BE2C (cell line): Measurements from ENCODE around the gene MAN2A2.

Experiments
- DNase-seq: peaks from one replicate; pipeline ENCODE4 v3.0.0-alpha.2; 2020
- H3K27me3 ChIP-seq: fragments of 250-450 bp; sonication (Bioruptor Pico); 2 replicates; pipeline ENCODE4 v1.5.1; 2020; ENCODE audit warnings: mild to moderate bottlenecking
- H3K36me3 ChIP-seq: fragments of 250-450 bp; sonication (Bioruptor Pico); 2 replicates; pipeline ENCODE4 v1.5.1; 2020; ENCODE audit warnings: mild to moderate bottlenecking
- H3K4me1 ChIP-seq: fragments of 250-450 bp; sonication (Bioruptor Pico); 2 replicates; pipeline ENCODE4 v1.5.1; 2020
- H3K4me3 ChIP-seq: 2 replicates; pipeline ENCODE4 v1.5.1; 2011; ENCODE audit warnings: low read depth, low read length
- H3K9me3 ChIP-seq: fragments of 250-450 bp; sonication (Bioruptor Pico); 2 replicates; pipeline ENCODE4 v1.5.1; 2020
- TF ChIP-seq, protein P1 (sequence below): IDR thresholded peaks from 2 replicates; pipeline ENCODE4 v1.5.1; 2012; ENCODE audit warnings: mild to moderate bottlenecking, low read depth, low read length

MAN2A2 gene

GRCh38 chr15:90865702-90866101, 37.4 kb upstream of the MAN2A2 start:
- no peaks in the 10 kb centered on the region; the same call in 1 of the 2 replicates for H3K4me1 ChIP-seq
- H3K36me3 ChIP-seq, result no peaks in the 10 kb centered on the region
- no peaks in the 10 kb centered on the region for H3K27me3 ChIP-seq
- TF ChIP-seq, protein P1, sequence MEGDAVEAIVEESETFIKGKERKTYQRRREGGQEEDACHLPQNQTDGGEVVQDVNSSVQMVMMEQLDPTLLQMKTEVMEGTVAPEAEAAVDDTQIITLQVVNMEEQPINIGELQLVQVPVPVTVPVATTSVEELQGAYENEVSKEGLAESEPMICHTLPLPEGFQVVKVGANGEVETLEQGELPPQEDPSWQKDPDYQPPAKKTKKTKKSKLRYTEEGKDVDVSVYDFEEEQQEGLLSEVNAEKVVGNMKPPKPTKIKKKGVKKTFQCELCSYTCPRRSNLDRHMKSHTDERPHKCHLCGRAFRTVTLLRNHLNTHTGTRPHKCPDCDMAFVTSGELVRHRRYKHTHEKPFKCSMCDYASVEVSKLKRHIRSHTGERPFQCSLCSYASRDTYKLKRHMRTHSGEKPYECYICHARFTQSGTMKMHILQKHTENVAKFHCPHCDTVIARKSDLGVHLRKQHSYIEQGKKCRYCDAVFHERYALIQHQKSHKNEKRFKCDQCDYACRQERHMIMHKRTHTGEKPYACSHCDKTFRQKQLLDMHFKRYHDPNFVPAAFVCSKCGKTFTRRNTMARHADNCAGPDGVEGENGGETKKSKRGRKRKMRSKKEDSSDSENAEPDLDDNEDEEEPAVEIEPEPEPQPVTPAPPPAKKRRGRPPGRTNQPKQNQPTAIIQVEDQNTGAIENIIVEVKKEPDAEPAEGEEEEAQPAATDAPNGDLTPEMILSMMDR, result no peak
- DNase-seq, result no peak
- H3K4me3 ChIP-seq, result no peak overlapping the region
- no peaks in the 10 kb centered on the region for H3K9me3 ChIP-seq

DNA sequence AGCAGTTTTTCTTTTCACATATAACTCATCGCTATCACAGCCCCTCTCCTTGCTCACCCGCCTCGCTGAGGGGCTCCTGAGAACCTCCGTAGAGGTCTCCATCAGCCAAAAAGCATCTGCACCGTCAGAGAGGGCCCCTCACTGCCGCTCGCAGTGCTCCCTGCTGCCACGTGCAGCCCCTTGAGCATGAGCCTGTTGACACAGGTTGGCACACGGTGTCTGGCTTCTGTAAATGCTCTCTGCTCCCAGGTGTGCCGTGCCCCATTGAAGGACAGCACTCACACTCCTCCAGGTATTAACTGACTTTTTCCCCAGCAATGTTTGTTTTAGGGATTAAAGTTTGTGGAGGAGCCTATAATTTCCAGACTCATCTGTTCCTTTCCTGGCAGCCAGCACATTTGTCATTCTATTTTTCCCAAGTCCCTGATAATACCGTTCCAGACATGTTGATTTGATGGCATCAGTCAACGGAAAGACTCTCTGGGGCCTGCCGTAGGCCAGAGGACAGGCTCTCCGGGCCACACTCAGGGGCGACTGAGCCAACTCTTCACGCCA, 36.9 kb upstream of the MAN2A2 start:
- TF ChIP-seq, protein P1, result no peak
- no peaks in the 10 kb centered on the region; the same call in 1 of the 2 replicates for H3K4me1 ChIP-seq
- no peak for DNase-seq
- no peak overlapping the region for H3K4me3 ChIP-seq
- H3K36me3 ChIP-seq, result no peaks in the 10 kb centered on the region
- H3K27me3 ChIP-seq, result no peaks in the 10 kb centered on the region
- no peaks in the 10 kb centered on the region for H3K9me3 ChIP-seq

- H3K27me3 ChIP-seq, result no peaks in the 10 kb centered on the region
These were observed 36.3 kb upstream of the MAN2A2 start for GRCh38 chr15:90866800-90867199.

GRCh38 chr15:90868261-90868689, 34.8 kb upstream of the MAN2A2 start, which contains the start of gene FURIN:
TSS of gene FURIN (plus strand) at chr15:90868588. CDS start at chr15:90875741, 7,153 bp downstream.
- no peak for DNase-seq
- Histone ChIP-seq H3K36me3 (no peaks in the 10 kb centered on the region), H3K9me3 (no peaks in the 10 kb centered on the region), H3K4me1 (peaks cover 8% of the 10 kb centered on the region; the same call in 1 of the 2 replicates), H3K4me3 (no peak within 1 kb of the TSS), H3K27me3 (no peaks in the 10 kb centered on the region)
- TF ChIP-seq, protein P1, result no peak

More at GRCh38 chr15:90866800-90867199, 36.3 kb upstream of the MAN2A2 start:
- Histone ChIP-seq H3K36me3 (no peaks in the 10 kb centered on the region), H3K4me1 (no peaks in the 10 kb centered on the region; the same call in 1 of the 2 replicates), H3K9me3 (no peaks in the 10 kb centered on the region), H3K4me3 (no peak overlapping the region)
- TF ChIP-seq, protein P1, result no peak
- no peak for DNase-seq

- H3K36me3 ChIP-seq, result no peaks in the 10 kb centered on the region
- H3K4me3 ChIP-seq, result no peak overlapping the region
- H3K9me3 ChIP-seq, result no peaks in the 10 kb centered on the region
- TF ChIP-seq, protein P1, result no peak
- peaks cover 8% of the 10 kb centered on the region; the same call in 1 of the 2 replicates for H3K4me1 ChIP-seq
- DNase-seq, result no peak
- H3K27me3 ChIP-seq, result no peaks in the 10 kb centered on the region
These were observed 34.0 kb upstream of the MAN2A2 start for GRCh38 chr15:90869140-90869541.

DNA sequence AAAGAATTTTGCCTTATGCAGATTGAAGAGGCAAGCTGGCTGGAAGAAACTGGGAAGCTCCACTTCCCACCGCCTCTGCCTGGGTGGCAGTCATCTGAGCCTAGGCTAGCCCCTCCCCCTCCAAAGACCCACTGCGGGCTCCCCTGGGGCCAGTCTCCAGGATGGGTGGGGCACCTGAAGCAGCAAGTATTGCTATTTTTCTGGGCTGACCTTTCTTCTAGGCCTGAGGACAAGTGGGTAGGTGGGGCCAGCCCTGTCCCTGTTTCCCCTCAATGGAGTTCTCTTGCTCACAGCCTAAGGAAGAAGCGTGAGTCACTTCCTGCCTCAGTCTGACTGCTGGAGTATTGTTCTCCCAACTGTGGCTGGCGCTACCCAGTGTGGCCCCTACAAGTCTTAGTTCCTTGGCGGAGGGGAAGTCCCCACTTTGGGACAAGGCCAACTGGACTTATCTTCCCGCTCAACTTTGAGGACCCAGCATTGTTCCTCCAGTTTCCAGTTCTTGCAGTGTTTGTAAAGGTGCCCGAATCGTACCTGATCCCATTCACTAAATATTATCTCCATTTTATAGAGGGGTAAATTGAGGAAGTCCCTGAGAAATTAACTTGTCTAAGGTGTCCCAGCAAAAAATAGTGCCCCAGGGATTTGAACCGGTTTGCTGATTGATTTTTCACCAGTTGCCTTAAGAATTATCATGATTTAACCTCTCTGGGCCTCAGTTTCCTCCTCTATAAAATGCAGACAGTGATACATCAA, 33.3 kb upstream of the MAN2A2 start:
- TF ChIP-seq, protein P1, result no peak
- Histone ChIP-seq H3K4me1 (peaks cover 8% of the 10 kb centered on the region; the same call in 1 of the 2 replicates), H3K36me3 (no peaks in the 10 kb centered on the region), H3K9me3 (no peaks in the 10 kb centered on the region), H3K4me3 (no peak overlapping the region), H3K27me3 (no peaks in the 10 kb centered on the region)
- no peak for DNase-seq
